ENCODE measurements around the gene CNKSR3. TPM values are rescaled to one million over a fixed set of nuclear protein-coding genes. Genes with fewer than 3 reads are reported as not detected.

Gene CNKSR3
- polyA plus RNA-seq, 3 donors, result not detected

DNA sequence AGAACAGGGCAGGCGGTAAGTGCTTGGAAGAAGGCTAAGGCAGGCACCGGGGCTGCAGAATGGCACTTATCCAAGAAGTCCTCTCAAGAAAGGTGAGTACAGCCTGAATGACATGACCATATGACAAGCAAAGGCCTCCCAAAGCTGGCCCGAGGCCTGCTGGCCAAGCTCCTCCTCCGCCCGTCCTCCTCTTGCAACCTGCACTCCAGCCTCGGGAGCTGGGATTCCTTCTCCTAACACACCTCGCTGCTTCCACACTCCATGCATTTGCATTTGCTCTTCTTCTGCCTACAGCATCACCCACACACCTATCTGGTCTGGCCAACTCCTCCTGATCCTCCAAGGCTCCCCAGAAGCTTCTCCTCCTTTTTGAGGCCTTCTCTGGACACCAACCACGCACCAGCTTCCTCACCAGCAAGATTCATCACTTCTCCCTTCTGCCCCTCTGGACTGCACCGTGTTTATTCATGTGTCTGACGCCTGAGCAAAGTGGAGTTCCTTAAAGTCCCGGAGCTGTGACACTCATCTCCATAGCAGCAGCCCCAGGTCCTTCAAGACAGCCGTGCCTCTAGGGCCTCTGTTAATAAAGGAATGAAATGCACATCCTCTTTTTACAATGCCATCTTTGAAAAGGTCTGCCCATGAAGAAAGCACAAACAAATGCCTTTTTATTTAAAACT, 32.3 kb downstream of the CNKSR3 start:
- intact Hi-C loops (cut with micrococcal nuclease), result no loop called here
- Mint-ChIP-seq H3K27ac (peak overlapping the region in 1 of 7 donors; percentile 78), H3K36me3 (no peaks in the 10 kb centered on the region), H3K4me3 (no peak overlapping the region), H3K27me3 (ENCODE audit: low read depth in 3 of 3) (no peaks in the 10 kb centered on the region), H3K4me1 (peaks cover 9% of the 10 kb centered on the region), H3K9me3 (no peaks in the 10 kb centered on the region)
- H3K4me3 ChIP-seq (replicated peaks in 1 of 3; ENCODE audit: low read depth in 2 of 3, low read length in 3 of 3), result no peak overlapping the region
- H3K79me2 ChIP-seq (ENCODE audit: insufficient read depth, low read length), result no peaks in the 10 kb centered on the region
- DNase-seq, result peak in 2 of 3 donors; percentile 11 to 32
- no peaks in the 10 kb centered on the region for H3K4me1 ChIP-seq (ENCODE audit: control insufficient read depth in 1 of 2, insufficient read depth in 2 of 2, low read length in 2 of 2)
- no peaks in the 10 kb centered on the region for H4K20me1 ChIP-seq (ENCODE audit: insufficient read depth, low read length)
- no peaks in the 10 kb centered on the region for H3K9me3 ChIP-seq (replicated peaks in 1 of 2; ENCODE audit: control insufficient read depth in 1 of 2, insufficient read depth in 1 of 2, low read length in 2 of 2)
- no peak overlapping the region for H3K4me2 ChIP-seq (replicated peaks; ENCODE audit: extremely low read depth, low read length, poor library complexity, severe bottlenecking)
- TF ChIP-seq CTCF (IDR thresholded peaks at IDR 0.05), result no peak
- H3K9ac ChIP-seq (ENCODE audit: insufficient read depth, low read length, poor library complexity, severe bottlenecking), result no peak overlapping the region
- H3K27me3 ChIP-seq (ENCODE audit: control insufficient read depth in 2 of 2, insufficient read depth in 2 of 2, low read length in 2 of 2), result no peaks in the 10 kb centered on the region
- 58% methylated on average over 12 of the region's 12 CpGs for WGBS (ENCODE audit: insufficient coverage)
- H2AFZ ChIP-seq (ENCODE audit: insufficient read depth, low read depth, low read length, poor library complexity, severe bottlenecking), result no peak overlapping the region
- no peaks in the 10 kb centered on the region for H3K36me3 ChIP-seq (replicated peaks in 1 of 2; ENCODE audit: control insufficient read depth in 1 of 2, insufficient read depth in 2 of 2, low read length in 2 of 2)
- no peak overlapping the region for H3K27ac ChIP-seq (ENCODE audit: low read depth in 1 of 2, low read length in 2 of 2)

GRCh38 chr6:154476494-154476893, 34.0 kb downstream of the CNKSR3 start:
- peaks cover 0 to 2% (median 0%) of the 10 kb centered on the region in 7 donors for H3K9me3 Mint-ChIP-seq
- 100% methylated on average over 1 of the region's 4 CpGs for WGBS (ENCODE audit: insufficient coverage)
- Histone ChIP-seq H2AFZ (ENCODE audit: insufficient read depth, low read depth, low read length, poor library complexity, severe bottlenecking) (no peak overlapping the region), H3K27me3 (ENCODE audit: control insufficient read depth in 2 of 2, insufficient read depth in 2 of 2, low read length in 2 of 2) (no peaks in the 10 kb centered on the region), H3K4me2 (replicated peaks; ENCODE audit: extremely low read depth, low read length, poor library complexity, severe bottlenecking) (no peak overlapping the region), H3K4me1 (ENCODE audit: control insufficient read depth in 1 of 2, insufficient read depth in 2 of 2, low read length in 2 of 2) (no peaks in the 10 kb centered on the region), H3K79me2 (ENCODE audit: insufficient read depth, low read length) (no peaks in the 10 kb centered on the region), H3K9me3 (replicated peaks in 1 of 2; ENCODE audit: control insufficient read depth in 1 of 2, insufficient read depth in 1 of 2, low read length in 2 of 2) (no peaks in the 10 kb centered on the region), H3K4me3 (replicated peaks in 1 of 3; ENCODE audit: low read depth in 2 of 3, low read length in 3 of 3) (no peak overlapping the region), H3K9ac (ENCODE audit: insufficient read depth, low read length, poor library complexity, severe bottlenecking) (no peak overlapping the region), H3K36me3 (replicated peaks in 1 of 2; ENCODE audit: control insufficient read depth in 1 of 2, insufficient read depth in 2 of 2, low read length in 2 of 2) (no peaks in the 10 kb centered on the region), H4K20me1 (ENCODE audit: insufficient read depth, low read length) (no peaks in the 10 kb centered on the region), H3K27ac (ENCODE audit: low read depth in 1 of 2, low read length in 2 of 2) (no peak overlapping the region)
- no peak for TF ChIP-seq CTCF (IDR thresholded peaks at IDR 0.05)
- no peak for DNase-seq
- H3K27ac Mint-ChIP-seq, result no peak overlapping the region
- H3K4me1 Mint-ChIP-seq, result peaks cover 9% of the 10 kb centered on the region
- H3K36me3 Mint-ChIP-seq, result no peaks in the 10 kb centered on the region
- H3K27me3 Mint-ChIP-seq (ENCODE audit: low read depth in 3 of 3), result no peaks in the 10 kb centered on the region
- intact Hi-C loops (cut with micrococcal nuclease), result no loop called here
- H3K4me3 Mint-ChIP-seq, result no peak overlapping the region

All from CD14-positive monocyte (primary cell).